K562 (cell line): ENCODE data around the gene PCGF6. TPM values are rescaled to one million over a fixed set of nuclear protein-coding genes. Genes with fewer than 3 reads are reported as not detected.

Source experiments
- ATAC-seq: fragments of 200-7000 bp; cut with Tn5 transposase; 3 replicates; pipeline ENCODE4 v1.9.1; 2020; ENCODE audit warnings: moderate library complexity
- BruUV-seq: library from RNA; stranded (reverse); fragments of 400-500 nt; replicated peaks from 2 replicates; lab custom pipeline; 2021; lab: Mats Ljungman, UMichigan
- CTCF ChIA-PET: fragments of 300-600 bp; formaldehyde crosslinking; extraction: SDS; loops from one replicate; lab custom pipeline; 2021; ENCODE audit warnings: low intra/inter-chr PET ratio; lab: Yijun Ruan, JAX
- POLR2A ChIA-PET: fragments of 300-600, 350-650 bp; sonication (Branson Sonifier 250); formaldehyde crosslinking; extraction: SDS; loops from one replicate; lab custom pipeline; 2021; ENCODE audit warnings: antibody characterized with exemption, inconsistent platforms; lab: Yijun Ruan, JAX
- DNase-seq, 4 experiments: peaks; one replicate each; pipeline versions ENCODE4 v3.0.0 to v3.0.0-alpha.2; 2011 to 2018; ENCODE audit warnings: low spot score in 3 of 4, mixed read lengths in 3 of 4; ENCODE audit errors: extremely low read depth in 1 of 4
- FAIRE-seq: peaks from 2 replicates; lab custom pipeline; 2011; peaks lifted over from hg19 to GRCh38; lab: Jason Lieb, UNC
- H2AFZ ChIP-seq: 2 replicates; pipeline ENCODE4 v1.6.0; 2011; ENCODE audit warnings: low read depth, low read length, control low read depth, inconsistent platforms
- H3K27ac ChIP-seq: fragments of 200-600 bp; 3 replicates; pipeline ENCODE4 v1.8.0; 2011; ENCODE audit warnings: low read depth, mild to moderate bottlenecking, control low read depth, inconsistent platforms, low read length, moderate library complexity, mixed read lengths; ENCODE audit errors: extremely low read depth
- H3K27me3 ChIP-seq, 2 experiments: fragments of 300-600 bp in 1 of 2; 2 replicates in 1 of 2; 3 replicates in 1 of 2; pipeline versions ENCODE4 v1.6.0 to v1.8.0; 2011; ENCODE audit warnings: inconsistent platforms in 2 of 2, low read length in 2 of 2, mild to moderate bottlenecking in 1 of 2, mixed read lengths in 1 of 2, moderate library complexity in 1 of 2; ENCODE audit not compliant: control insufficient read depth in 2 of 2, insufficient read depth in 2 of 2
- H3K36me3 ChIP-seq: fragments of 300-600 bp; 3 replicates; pipeline ENCODE4 v1.8.0; 2011; ENCODE audit warnings: mild to moderate bottlenecking, low read length, inconsistent platforms; ENCODE audit not compliant: control insufficient read depth, insufficient read depth
- H3K4me1 ChIP-seq, 2 experiments: fragments of 200-600 bp in 1 of 2; replicated peaks in 1 of 2; 2 replicates in 1 of 2; 3 replicates in 1 of 2; pipeline versions ENCODE4 v1.5.1 to v1.8.0; 2011; ENCODE audit warnings: inconsistent platforms in 2 of 2, low read length in 2 of 2, mild to moderate bottlenecking in 1 of 2, mixed read lengths in 1 of 2, moderate library complexity in 1 of 2; ENCODE audit not compliant: control insufficient read depth in 2 of 2, insufficient read depth in 2 of 2
- H3K4me2 ChIP-seq: 2 replicates; pipeline ENCODE4 v1.6.1; 2011; ENCODE audit warnings: low read length, control low read depth, inconsistent platforms, mixed read lengths; ENCODE audit not compliant: insufficient read depth
- H3K4me3 ChIP-seq: fragments of 200-600 bp; sonication (generic), shearing (Covaris generic); 2 replicates; pipeline ENCODE4 v1.5.1; 2016; ENCODE audit warnings: control low read depth, inconsistent platforms
- H3K79me2 ChIP-seq: fragments of 200-600 bp; 3 replicates; pipeline ENCODE4 v1.8.0; 2011; ENCODE audit warnings: low read length, inconsistent platforms; ENCODE audit not compliant: control insufficient read depth, insufficient read depth
- H3K9ac ChIP-seq, 2 experiments: 2 replicates each; pipeline versions ENCODE4 v1.6.0 to v1.6.1; 2011; ENCODE audit warnings: low read depth in 2 of 2, low read length in 2 of 2, control low read depth in 1 of 2, inconsistent platforms in 1 of 2, mild to moderate bottlenecking in 1 of 2, mixed read lengths in 1 of 2; ENCODE audit not compliant: insufficient read depth in 1 of 2
- H3K9me1 ChIP-seq: one replicate; pipeline ENCODE4 v1.6.0; 2011; ENCODE audit warnings: inconsistent platforms, mild to moderate bottlenecking, low read length, moderate library complexity; ENCODE audit not compliant: control insufficient read depth, insufficient read depth
- H3K9me3 ChIP-seq: replicated peaks from 2 replicates; pipeline ENCODE4 v1.5.1; 2011; ENCODE audit warnings: low read depth, low read length, inconsistent platforms; ENCODE audit not compliant: control insufficient read depth, insufficient read depth
- H4K20me1 ChIP-seq: replicated peaks from 2 replicates; pipeline ENCODE4 v1.6.1; 2011; ENCODE audit warnings: low read length, inconsistent platforms, mixed read lengths; ENCODE audit not compliant: control insufficient read depth, insufficient read depth
- ETV1 ChIP-seq: fragments of 450-650 bp; conservative IDR thresholded peaks from 2 replicates; pipeline ENCODE4 v1.6.1; 2016; ENCODE audit warnings: missing genetic modification characterization, control low read depth, low read depth, missing compliant biosample characterization
- HEY1 ChIP-seq: fragments of 250-450 bp; sonication (Bioruptor Pico); IDR thresholded peaks from 2 replicates; pipeline ENCODE4 v1.5.0; 2020; ENCODE audit warnings: mild to moderate bottlenecking, moderate library complexity, borderline replicate concordance
- MAFG ChIP-seq: fragments of 450-650 bp; conservative IDR thresholded peaks from 2 replicates; pipeline ENCODE4 v1.6.1; 2016; ENCODE audit warnings: missing genetic modification characterization, missing compliant biosample characterization
- MTA3 ChIP-seq: fragments of 450-650 bp; formaldehyde crosslinking; IDR thresholded peaks from 2 replicates; pipeline ENCODE4 v1.6.1; 2017; ENCODE audit warnings: mild to moderate bottlenecking, borderline replicate concordance
- PHTF2 ChIP-seq: fragments of 250-450 bp; sonication (Bioruptor Pico); IDR thresholded peaks from 2 replicates; pipeline ENCODE4 v1.5.0; 2021; ENCODE audit warnings: mild to moderate bottlenecking
- STAG1 ChIP-seq: sonication (generic); formaldehyde crosslinking; IDR thresholded peaks from 2 replicates; pipeline ENCODE4 v1.5.0; 2020; ENCODE audit warnings: missing genetic modification reagents, borderline replicate concordance
- TAF15 ChIP-seq: fragments of 200-400 bp; formaldehyde crosslinking; IDR thresholded peaks from 2 replicates; pipeline ENCODE4 v1.6.1; 2017; ENCODE audit warnings: mild to moderate bottlenecking, low read depth, low read length, moderate library complexity
- TEAD2 ChIP-seq: fragments of 450-650 bp; IDR thresholded peaks from 2 replicates; pipeline ENCODE4 v1.6.1; 2016; ENCODE audit warnings: missing genetic modification characterization, control low read depth, missing compliant biosample characterization
- ZBTB43 ChIP-seq: sonication (generic); formaldehyde crosslinking; IDR thresholded peaks from 2 replicates; pipeline ENCODE4 v1.8.0; 2023; ENCODE audit warnings: mild to moderate bottlenecking, missing genetic modification reagents
- ZNF445 ChIP-seq: fragments of 250-450 bp; sonication (Bioruptor Pico); IDR thresholded peaks from 2 replicates; pipeline ENCODE4 v1.4.0; 2020; ENCODE audit warnings: low read depth, mild to moderate bottlenecking, moderate library complexity
- WGBS: fragments of 100-300 bp; shearing (Covaris generic); methylation state at CpG from one replicate; pipeline ENCODE4 v1.1.6; 2016; ENCODE audit warnings: low coverage, mixed read lengths; ENCODE audit not compliant: insufficient coverage; ENCODE audit errors: missing lambda C conversion rate; 5-methylcytosine and 5-hydroxymethylcytosine counted together
- in situ Hi-C: fragments of 300-500 bp; cut with MboI; formaldehyde crosslinking; loops from 4 replicates; pipeline ENCODE4 v1.15.0; 2018; ENCODE audit warnings: inconsistent platforms, mixed read lengths
- intact Hi-C: fragments of 100-400 bp; cut with micrococcal nuclease; formaldehyde crosslinking; loops from 2 replicates; pipeline ENCODE4 v1.14.2; 2022
- polyA plus RNA-seq, 8 experiments: library from polyadenylated mRNA; depleted of rRNA in 4 of 8; stranded (reverse) in 5 of 8; unstranded in 3 of 8; fragments of >200 nt; fragmentation: Nextera tagmentation in 2 of 8; fragmentation: Illumina TruSeq in 1 of 8; extraction: Ambion mirVana in 2 of 8; extraction: Trizol in 1 of 8; gene quantifications; 2 replicates each; pipeline versions ENCODE4 v1.2.1 to v1.2.3, GENCODE V29; 2011 to 2014; ENCODE audit warnings: inconsistent platforms in 1 of 8, missing spikeins in 1 of 8
- total RNA-seq, 7 experiments: library from RNA; depleted of rRNA in 6 of 7; stranded (reverse); fragments of >200 nt in 6 of 7; fragmentation: Illumina TruSeq in 2 of 7; extraction: Trizol in 2 of 7; gene quantifications; 2 replicates each; pipeline versions ENCODE4 v1.2.1 to v1.2.3, GENCODE V29; 2011 to 2021; ENCODE audit warnings: low replicate concordance in 1 of 7

PCGF6 gene
- total and polyA plus RNA-seq, 9 of the 15 experiments (the other 6 are each of a cell fraction or from before 2014, with no cell fraction given) = 8.4 to 24.6 (median 20.6) TPM

DNA sequence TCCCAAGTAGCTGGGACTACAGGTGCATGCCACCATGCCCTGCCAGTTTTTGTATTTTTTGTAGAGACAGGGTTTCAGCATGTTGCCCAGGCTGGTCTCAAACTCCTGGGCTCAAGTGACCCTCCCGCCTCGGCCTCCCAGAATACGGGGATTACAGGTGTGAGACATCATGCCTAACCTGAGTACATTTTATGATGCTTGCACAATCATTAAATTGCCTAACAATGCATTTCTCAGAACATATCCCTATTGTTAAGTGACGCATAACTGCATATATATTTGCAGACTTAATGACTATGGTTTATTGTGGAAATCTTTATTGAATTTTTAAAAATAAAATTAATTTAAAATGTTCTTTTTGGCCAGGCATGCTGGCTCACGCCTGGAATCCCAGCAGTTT lies 43.3 kb downstream of the PCGF6 start:
- H3K4me3 ChIP-seq = no peak overlapping the region
- H3K27ac ChIP-seq = no peak overlapping the region
- no peaks in the 10 kb centered on the region for H4K20me1 ChIP-seq
- no peak for ATAC-seq
- POLR2A ChIA-PET = no interaction called here
- no peak overlapping the region for H3K4me2 ChIP-seq
- no peak for FAIRE-seq
- no TSS peak for BruUV-seq
- H2AFZ ChIP-seq = no peak overlapping the region
- in situ Hi-C loops = no loop called here
- no peak overlapping the region for H3K9ac ChIP-seq
- 96% methylated on average over 5 of the region's 5 CpGs for WGBS
- CTCF ChIA-PET = no interaction called here
- no peak for DNase-seq
- H3K4me1 ChIP-seq = no peaks in the 10 kb centered on the region
- H3K79me2 ChIP-seq = no peaks in the 10 kb centered on the region
- H3K27me3 ChIP-seq = no peaks in the 10 kb centered on the region
- intact Hi-C loops = no loop called here
- no peaks in the 10 kb centered on the region for H3K9me1 ChIP-seq
- H3K36me3 ChIP-seq = peaks cover 55% of the 10 kb centered on the region; the same call in 2 of the 3 replicates
- no peaks in the 10 kb centered on the region for H3K9me3 ChIP-seq
- TF ChIP-seq ZNF445 (CRISPR knock-in tag) = no peak
- TF ChIP-seq TEAD2 (tag) = no peak
- TF ChIP-seq ZBTB43 (CRISPR knock-in tag) = no peak
- TF ChIP-seq MAFG = no peak
- no peak for TF ChIP-seq STAG1 (CRISPR knock-in tag)
- TF ChIP-seq HEY1 (CRISPR knock-in tag) = no peak
- no peak for TF ChIP-seq PHTF2
- TF ChIP-seq TAF15 = no peak
- no peak for TF ChIP-seq MTA3
- TF ChIP-seq ETV1 = no peak
